ENCODE data around the gene TSPAN3. TPM values are rescaled to one million over a fixed set of nuclear protein-coding genes. Genes with fewer than 3 reads are reported as not detected.

The TSPAN3 gene
- total RNA-seq, 6 experiments from 2014 or later = 35.6 to 103 (median 63.2) TPM

- Histone ChIP-seq H3K27me3 (no peaks in the 10 kb centered on the region), H3K27ac (no peak overlapping the region), H3K36me3 (peaks cover 0 to 7% (median 0%) of the 10 kb centered on the region in 4 donors), H3K4me1 (no peaks in the 10 kb centered on the region), H3K4me3 (no peak overlapping the region), H3K9me3 (no peaks in the 10 kb centered on the region)
- intact Hi-C loops (cut with DNase I) = no loop called here
- ATAC-seq (no peak), DNase-seq (no peak)
- 82% methylated on average over 3 of the region's 5 CpGs for WGBS (ENCODE audit: insufficient coverage, low coverage, low lambda C conversion rate, missing lambda C conversion rate)
- no peak for TF ChIP-seq CTCF (IDR thresholded peaks at IDR 0.05)
- TF ChIP-seq POLR2A (IDR thresholded peaks at IDR 0.05) = no peak
Observed at GRCh38 chr15:77040673-77041072, 30.2 kb downstream of the TSPAN3 start.

- no peaks in the 10 kb centered on the region for H3K9me3 ChIP-seq
- no peak overlapping the region for H3K4me3 ChIP-seq
- H3K4me1 ChIP-seq = no peaks in the 10 kb centered on the region
- WGBS (ENCODE audit: insufficient coverage, low coverage, low lambda C conversion rate, missing lambda C conversion rate) = no CpG with 5 or more reads among the region's 8 CpGs
- TF ChIP-seq CTCF (IDR thresholded peaks at IDR 0.05) (no peak), POLR2A (IDR thresholded peaks at IDR 0.05) (no peak)
- no peaks in the 10 kb centered on the region for H3K27me3 ChIP-seq
- H3K36me3 ChIP-seq = peaks cover 0 to 7% (median 0%) of the 10 kb centered on the region in 4 donors
- ATAC-seq = no peak
- no peak overlapping the region for H3K27ac ChIP-seq
- no peak for DNase-seq
- intact Hi-C loops (cut with DNase I) = no loop called here
Observed at GRCh38 chr15:77039848-77040247, 31.1 kb downstream of the TSPAN3 start.

GRCh38 chr15:77039217-77039533, 31.7 kb downstream of the TSPAN3 start:
- Histone ChIP-seq H3K4me3 (no peak overlapping the region), H3K9me3 (no peaks in the 10 kb centered on the region), H3K4me1 (no peaks in the 10 kb centered on the region), H3K27me3 (no peaks in the 10 kb centered on the region), H3K36me3 (peaks cover 0 to 4% (median 0%) of the 10 kb centered on the region in 4 donors), H3K27ac (no peak overlapping the region)
- intact Hi-C loops (cut with DNase I) = no loop called here
- TF ChIP-seq CTCF (IDR thresholded peaks at IDR 0.05) = no peak
- no peak for TF ChIP-seq POLR2A (IDR thresholded peaks at IDR 0.05)
- ATAC-seq (no peak), DNase-seq (no peak)
- WGBS (ENCODE audit: insufficient coverage, low coverage, low lambda C conversion rate, missing lambda C conversion rate) = no CpG with 5 or more reads among the region's 5 CpGs

- no peak for TF ChIP-seq POLR2A (IDR thresholded peaks at IDR 0.05)
- Histone ChIP-seq H3K4me1 (no peaks in the 10 kb centered on the region), H3K27me3 (no peaks in the 10 kb centered on the region), H3K4me3 (no peak overlapping the region), H3K9me3 (no peaks in the 10 kb centered on the region), H3K36me3 (no peaks in the 10 kb centered on the region), H3K27ac (no peak overlapping the region)
- ATAC-seq (no peak), DNase-seq (no peak)
- intact Hi-C loops (cut with DNase I) = no loop called here
- 90% methylated on average over 2 of the region's 10 CpGs for WGBS (ENCODE audit: insufficient coverage, low coverage, low lambda C conversion rate, missing lambda C conversion rate)
Observed at GRCh38 chr15:77038312-77039216, 32.3 kb downstream of the TSPAN3 start.

- Histone ChIP-seq H3K4me1 (no peaks in the 10 kb centered on the region), H3K27me3 (no peaks in the 10 kb centered on the region), H3K4me3 (no peak overlapping the region), H3K36me3 (no peaks in the 10 kb centered on the region), H3K9me3 (no peaks in the 10 kb centered on the region), H3K27ac (no peak overlapping the region)
- 100% methylated on average over 2 of the region's 12 CpGs for WGBS (ENCODE audit: insufficient coverage, low coverage, low lambda C conversion rate, missing lambda C conversion rate)
- DNase-seq (peak in 1 of 3 donors; percentile 45), ATAC-seq (no peak)
- intact Hi-C loops (cut with DNase I) = no loop called here
- TF ChIP-seq CTCF (IDR thresholded peaks at IDR 0.05) (no peak), POLR2A (IDR thresholded peaks at IDR 0.05) (no peak)
Observed at GRCh38 chr15:77037388-77038209, 33.3 kb downstream of the TSPAN3 start.
